Upper lobe of right lung (tissue), 1 donor: ENCODE data around the gene MTRF1L. TPM values are rescaled to one million over a fixed set of nuclear protein-coding genes. Genes with fewer than 3 reads are reported as not detected.

Experiments
- ATAC-seq: fragments of 200-7000 bp; cut with Tn5 transposase; one replicate; pipeline ENCODE4 v1.9.1; 2020; ENCODE audit warnings: mild to moderate bottlenecking, moderate library complexity
- DNase-seq: peaks from one replicate; pipeline ENCODE4 v3.0.0-alpha.2; 2020
- H3K27ac ChIP-seq: fragments of 200-600 bp; one replicate; pipeline ENCODE4 v1.8.0; 2022
- H3K27me3 ChIP-seq: fragments of 200-600 bp; one replicate; pipeline ENCODE4 v1.8.0; 2022; ENCODE audit warnings: mild to moderate bottlenecking
- H3K36me3 ChIP-seq: fragments of 200-600 bp; one replicate; pipeline ENCODE4 v1.8.0; 2022
- H3K4me1 ChIP-seq: fragments of 200-600 bp; one replicate; pipeline ENCODE4 v1.8.0; 2022
- H3K4me3 ChIP-seq: fragments of 200-600 bp; one replicate; pipeline ENCODE4 v1.8.0; 2022; ENCODE audit warnings: mild to moderate bottlenecking
- H3K9me3 ChIP-seq: fragments of 200-600 bp; one replicate; pipeline ENCODE4 v1.8.0; 2022
- CTCF ChIP-seq: fragments of 200-600 bp; IDR thresholded peaks from one replicate; pipeline ENCODE4 v1.8.0; 2022; ENCODE audit warnings: antibody characterized with exemption
- intact Hi-C: fragments of 100-400 bp; cut with DNase I; formaldehyde crosslinking; loops from one replicate; pipeline ENCODE4 v1.11.0; 2022
- total RNA-seq: library from RNA; stranded (reverse); fragmentation: NEBNext Ultra II Directional; extraction: Animal tissue kit (Norgen Biotek cat#: 25700); gene quantifications from one replicate; pipeline ENCODE4 v1.2.1, GENCODE V29; 2021
- donor health status: DM: no; HTN: yes; CAD: no; lungs with severe emphysema.

MTRF1L gene
- total RNA-seq, 1 donor from 2014 or later = 17.9 TPM

GRCh38 chr6:153023977-153024708 is 21.6 kb upstream of the MTRF1L start:
- no peak for DNase-seq
- H3K4me1 ChIP-seq = no peaks in the 10 kb centered on the region
- no peak overlapping the region for H3K4me3 ChIP-seq
- intact Hi-C loops = loop anchor here (10.0 kb wide), 1 partner anchor 159 kb away; no protein-coding TSS in a partner anchor
- no peaks in the 10 kb centered on the region for H3K36me3 ChIP-seq
- TF ChIP-seq CTCF = peak; percentile 86
- H3K27me3 ChIP-seq = no peaks in the 10 kb centered on the region
- ATAC-seq = peak; percentile 90
- no peaks in the 10 kb centered on the region for H3K9me3 ChIP-seq
- no peak overlapping the region for H3K27ac ChIP-seq

GRCh38 chr6:153018355-153018754 is 15.8 kb upstream of the MTRF1L start:
- Histone ChIP-seq H3K27me3 (no peaks in the 10 kb centered on the region), H3K36me3 (no peaks in the 10 kb centered on the region), H3K27ac (no peak overlapping the region), H3K4me1 (no peaks in the 10 kb centered on the region), H3K4me3 (no peak overlapping the region), H3K9me3 (no peaks in the 10 kb centered on the region)
- TF ChIP-seq CTCF = no peak
- no peak for DNase-seq
- intact Hi-C loops = no loop called here
- ATAC-seq = no peak

- Histone ChIP-seq H3K4me1 (no peaks in the 10 kb centered on the region), H3K36me3 (no peaks in the 10 kb centered on the region), H3K9me3 (no peaks in the 10 kb centered on the region), H3K27ac (no peak overlapping the region), H3K27me3 (no peaks in the 10 kb centered on the region), H3K4me3 (no peak overlapping the region)
- no peak for TF ChIP-seq CTCF
- no peak for ATAC-seq
- no peak for DNase-seq
- intact Hi-C loops = no loop called here
Measured at GRCh38 chr6:153016846-153017245, 14.3 kb upstream of the MTRF1L start.

GRCh38 chr6:153015094-153015640 is 12.7 kb upstream of the MTRF1L start:
- H3K36me3 ChIP-seq = no peaks in the 10 kb centered on the region
- H3K9me3 ChIP-seq = no peaks in the 10 kb centered on the region
- H3K4me3 ChIP-seq = no peak overlapping the region
- H3K27me3 ChIP-seq = no peaks in the 10 kb centered on the region
- ATAC-seq (no peak), DNase-seq (no peak)
- TF ChIP-seq CTCF = no peak
- H3K4me1 ChIP-seq = no peaks in the 10 kb centered on the region
- intact Hi-C loops = no loop called here
- no peak overlapping the region for H3K27ac ChIP-seq

- no peak overlapping the region for H3K4me3 ChIP-seq
- DNase-seq = no peak
Measured at GRCh38 chr6:153013438-153013837, 10.9 kb upstream of the MTRF1L start.

More at GRCh38 chr6:153013438-153013837, 10.9 kb upstream of the MTRF1L start:
- Histone ChIP-seq H3K9me3 (no peaks in the 10 kb centered on the region), H3K27me3 (no peaks in the 10 kb centered on the region), H3K27ac (no peak overlapping the region), H3K36me3 (no peaks in the 10 kb centered on the region), H3K4me1 (no peaks in the 10 kb centered on the region)
- no peak for TF ChIP-seq CTCF
- intact Hi-C loops = no loop called here
- no peak for ATAC-seq
